ENCODE measurements around the gene FNDC3B. TPM values are rescaled to one million over a fixed set of nuclear protein-coding genes. Genes with fewer than 3 reads are reported as not detected.

The FNDC3B gene
- total RNA-seq, 2 donors from 2014 or later = 80.6 to 107 TPM

DNA sequence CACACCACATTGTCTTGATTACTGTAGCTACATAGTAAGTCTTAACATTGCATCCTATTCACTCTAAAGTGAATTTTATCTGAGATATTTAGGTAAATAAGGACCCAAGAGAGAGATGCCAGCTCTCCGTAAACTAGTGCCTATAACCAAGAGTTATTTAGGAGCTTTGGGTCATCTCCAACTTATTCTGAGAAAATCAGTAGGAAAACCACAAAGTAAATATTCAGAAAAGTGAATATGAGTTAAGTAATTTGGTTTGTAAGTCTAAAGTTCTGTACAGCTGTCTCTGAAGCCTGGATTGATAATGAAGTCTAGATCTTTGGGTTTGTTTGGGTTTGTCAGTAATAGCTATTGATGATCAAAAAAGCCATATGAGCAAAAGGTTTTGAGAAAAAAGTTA lies 120.0 kb downstream of the FNDC3B start:
- Histone ChIP-seq H3K27ac (ENCODE audit: low read depth, low read length) (no peak overlapping the region), H3K9me3 (ENCODE audit: control insufficient read depth, low read length) (no peaks in the 10 kb centered on the region), H3K36me3 (ENCODE audit: control insufficient read depth, insufficient read depth, low read length) (peaks cover 41% of the 10 kb centered on the region), H3K4me1 (ENCODE audit: control insufficient read depth, insufficient read depth, low read length) (peaks cover 14% of the 10 kb centered on the region), H3K9ac (ENCODE audit: extremely low read depth, low read length, poor library complexity, severe bottlenecking) (no peak overlapping the region), H3K27me3 (ENCODE audit: control insufficient read depth, insufficient read depth, low read length, poor library complexity, severe bottlenecking) (no peaks in the 10 kb centered on the region), H3K4me3 (ENCODE audit: low read length) (no peak overlapping the region)
- H3K4me1 Mint-ChIP-seq = peaks cover 37% of the 10 kb centered on the region
- DNase-seq = no peak
- peak overlapping the region; percentile 23 for H3K27ac Mint-ChIP-seq
- H3K27me3 Mint-ChIP-seq (ENCODE audit: insufficient read depth) = no peaks in the 10 kb centered on the region
- peaks cover 12% of the 10 kb centered on the region for H3K36me3 Mint-ChIP-seq (ENCODE audit: low read depth)
- H3K9me3 Mint-ChIP-seq = no peaks in the 10 kb centered on the region
- 96% methylated on average over 1 of the region's 1 CpG; no CpG with 5 or more reads in 1 of the 2 experiments for WGBS, 2 experiments (ENCODE audit: insufficient coverage in 1 of 2, insufficient read length in 1 of 2)
- TF ChIP-seq, protein P1, sequence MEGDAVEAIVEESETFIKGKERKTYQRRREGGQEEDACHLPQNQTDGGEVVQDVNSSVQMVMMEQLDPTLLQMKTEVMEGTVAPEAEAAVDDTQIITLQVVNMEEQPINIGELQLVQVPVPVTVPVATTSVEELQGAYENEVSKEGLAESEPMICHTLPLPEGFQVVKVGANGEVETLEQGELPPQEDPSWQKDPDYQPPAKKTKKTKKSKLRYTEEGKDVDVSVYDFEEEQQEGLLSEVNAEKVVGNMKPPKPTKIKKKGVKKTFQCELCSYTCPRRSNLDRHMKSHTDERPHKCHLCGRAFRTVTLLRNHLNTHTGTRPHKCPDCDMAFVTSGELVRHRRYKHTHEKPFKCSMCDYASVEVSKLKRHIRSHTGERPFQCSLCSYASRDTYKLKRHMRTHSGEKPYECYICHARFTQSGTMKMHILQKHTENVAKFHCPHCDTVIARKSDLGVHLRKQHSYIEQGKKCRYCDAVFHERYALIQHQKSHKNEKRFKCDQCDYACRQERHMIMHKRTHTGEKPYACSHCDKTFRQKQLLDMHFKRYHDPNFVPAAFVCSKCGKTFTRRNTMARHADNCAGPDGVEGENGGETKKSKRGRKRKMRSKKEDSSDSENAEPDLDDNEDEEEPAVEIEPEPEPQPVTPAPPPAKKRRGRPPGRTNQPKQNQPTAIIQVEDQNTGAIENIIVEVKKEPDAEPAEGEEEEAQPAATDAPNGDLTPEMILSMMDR (conservative IDR thresholded peaks at IDR 0.05) = no peak
- no peak overlapping the region for H3K4me3 Mint-ChIP-seq

DNA sequence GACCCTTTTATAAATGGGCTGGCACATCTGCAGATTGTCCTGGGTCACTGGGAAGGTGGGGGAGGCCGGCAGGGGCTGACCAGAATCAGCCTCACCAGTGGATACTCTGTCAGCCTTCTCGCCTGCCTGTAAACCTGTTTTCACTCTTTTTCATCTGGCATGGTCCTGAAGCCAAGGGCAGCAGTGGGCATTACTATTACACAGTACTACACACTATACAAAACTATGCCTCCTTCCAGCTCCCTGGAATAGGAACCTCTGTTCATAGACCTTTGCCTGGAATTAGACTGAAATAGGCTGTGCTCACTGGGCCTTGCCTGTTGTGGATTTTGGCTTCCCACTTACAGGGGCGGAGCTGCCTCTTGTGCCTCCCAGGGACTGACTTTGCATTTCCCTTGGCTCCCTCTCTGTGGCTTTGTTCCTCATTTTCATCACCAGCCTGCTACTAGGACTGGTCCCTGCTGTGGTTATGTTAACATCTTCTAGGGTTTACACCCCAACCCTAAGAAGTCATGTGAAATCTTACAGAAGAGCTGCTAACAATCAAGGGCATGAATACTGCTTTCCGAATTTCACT lies 120.7 kb downstream of the FNDC3B start:
- no peak overlapping the region for H3K9ac ChIP-seq (ENCODE audit: extremely low read depth, low read length, poor library complexity, severe bottlenecking)
- Mint-ChIP-seq H3K36me3 (ENCODE audit: low read depth) (peaks cover 14% of the 10 kb centered on the region), H3K9me3 (no peaks in the 10 kb centered on the region), H3K27me3 (ENCODE audit: insufficient read depth) (no peaks in the 10 kb centered on the region), H3K27ac (peak overlapping the region; percentile 23), H3K4me1 (peaks cover 30% of the 10 kb centered on the region), H3K4me3 (no peak overlapping the region)
- peak overlapping the region; percentile 25 for H3K27ac ChIP-seq (ENCODE audit: low read depth, low read length)
- TF ChIP-seq, protein P1 (conservative IDR thresholded peaks at IDR 0.05) = no peak
- H3K27me3 ChIP-seq (ENCODE audit: control insufficient read depth, insufficient read depth, low read length, poor library complexity, severe bottlenecking) = no peaks in the 10 kb centered on the region
- H3K4me1 ChIP-seq (ENCODE audit: control insufficient read depth, insufficient read depth, low read length) = peaks cover 9% of the 10 kb centered on the region
- no peak overlapping the region for H3K4me3 ChIP-seq (ENCODE audit: low read length)
- 54 to 61% methylated on average over 2 to 4 of the region's 4 CpGs for WGBS, 2 experiments (ENCODE audit: insufficient coverage in 1 of 2, insufficient read length in 1 of 2)
- peak; percentile 67 for DNase-seq
- peaks cover 41% of the 10 kb centered on the region for H3K36me3 ChIP-seq (ENCODE audit: control insufficient read depth, insufficient read depth, low read length)
- no peaks in the 10 kb centered on the region for H3K9me3 ChIP-seq (ENCODE audit: control insufficient read depth, low read length)

GRCh38 chr3:172161133-172161789 lies 121.9 kb downstream of the FNDC3B start:
- Histone ChIP-seq H3K27ac (ENCODE audit: low read depth, low read length) (no peak overlapping the region), H3K4me1 (ENCODE audit: control insufficient read depth, insufficient read depth, low read length) (peaks cover 3% of the 10 kb centered on the region), H3K4me3 (ENCODE audit: low read length) (no peak overlapping the region), H3K9ac (ENCODE audit: extremely low read depth, low read length, poor library complexity, severe bottlenecking) (no peak overlapping the region), H3K9me3 (ENCODE audit: control insufficient read depth, low read length) (no peaks in the 10 kb centered on the region), H3K36me3 (ENCODE audit: control insufficient read depth, insufficient read depth, low read length) (peaks cover 46% of the 10 kb centered on the region), H3K27me3 (ENCODE audit: control insufficient read depth, insufficient read depth, low read length, poor library complexity, severe bottlenecking) (no peaks in the 10 kb centered on the region)
- TF ChIP-seq, protein P1 (conservative IDR thresholded peaks at IDR 0.05) = no peak
- H3K4me1 Mint-ChIP-seq = peaks cover 18% of the 10 kb centered on the region
- H3K9me3 Mint-ChIP-seq = no peaks in the 10 kb centered on the region
- 92 to 99% methylated on average over 4 of the region's 4 CpGs for WGBS, 2 experiments (ENCODE audit: insufficient coverage in 1 of 2, insufficient read length in 1 of 2)
- H3K36me3 Mint-ChIP-seq (ENCODE audit: low read depth) = peaks cover 14% of the 10 kb centered on the region
- no peaks in the 10 kb centered on the region for H3K27me3 Mint-ChIP-seq (ENCODE audit: insufficient read depth)
- no peak overlapping the region for H3K27ac Mint-ChIP-seq
- H3K4me3 Mint-ChIP-seq = no peak overlapping the region
- no peak for DNase-seq

Data from endodermal cell (in vitro differentiated cells).